Keratinocyte (primary cell): Measurements from ENCODE around the gene ARID3A. TPM values are rescaled to one million over a fixed set of nuclear protein-coding genes. Genes with fewer than 3 reads are reported as not detected.

Experiments
- DNase-seq: peaks from one replicate; pipeline ENCODE4 v3.0.0-alpha.2; 2011; ENCODE audit warnings: low read depth, missing footprints, low spot score
- FAIRE-seq: peaks from 2 replicates; lab custom pipeline; 2011; peaks lifted over from hg19 to GRCh38; lab: Jason Lieb, UNC
- H2AFZ ChIP-seq: 2 replicates; pipeline ENCODE4 v1.6.0; 2012; ENCODE audit warnings: low read length, control low read depth, inconsistent platforms; ENCODE audit not compliant: control insufficient read depth
- H3K27ac ChIP-seq: 2 replicates; pipeline ENCODE4 v1.5.1; 2011; ENCODE audit warnings: low read length; ENCODE audit not compliant: control insufficient read depth, insufficient read depth
- H3K27me3 ChIP-seq: 3 replicates; pipeline ENCODE4 v1.6.0; 2011; ENCODE audit warnings: low read length; ENCODE audit not compliant: control insufficient read depth, insufficient read depth; ENCODE audit errors: extremely low read depth
- H3K36me3 ChIP-seq, 2 experiments: 2 replicates in 1 of 2; 3 replicates in 1 of 2; pipeline ENCODE4 v1.5.1; 2011; ENCODE audit warnings: low read length in 2 of 2, mild to moderate bottlenecking in 1 of 2; ENCODE audit not compliant: control insufficient read depth in 2 of 2, insufficient read depth in 2 of 2; ENCODE audit errors: extremely low read depth in 1 of 2
- H3K4me1 ChIP-seq: 3 replicates; pipeline ENCODE4 v1.5.1; 2011; ENCODE audit warnings: low read length; ENCODE audit not compliant: control insufficient read depth, insufficient read depth; ENCODE audit errors: extremely low read depth
- H3K4me2 ChIP-seq: 3 replicates; pipeline ENCODE4 v1.6.0; 2011; ENCODE audit warnings: low read depth, low read length; ENCODE audit not compliant: control insufficient read depth, insufficient read depth; ENCODE audit errors: extremely low read depth
- H3K4me3 ChIP-seq, 3 experiments: fragments of 200-600 bp in 1 of 3; sonication (generic) in 1 of 3; 2 replicates in 2 of 3; 3 replicates in 1 of 3; pipeline ENCODE4 v1.5.1; 2011 to 2016; ENCODE audit warnings: low read length in 3 of 3, mild to moderate bottlenecking in 3 of 3, control low read depth in 2 of 3, inconsistent platforms in 1 of 3, low read depth in 1 of 3, mixed read lengths in 1 of 3, mixed run types in 1 of 3, moderate library complexity in 1 of 3; ENCODE audit not compliant: control insufficient read depth in 2 of 3, insufficient read depth in 2 of 3; ENCODE audit errors: extremely low read depth in 1 of 3
- H3K79me2 ChIP-seq: 2 replicates; pipeline ENCODE4 v1.6.0; 2012; ENCODE audit warnings: low read length; ENCODE audit not compliant: control insufficient read depth, insufficient read depth
- H3K9ac ChIP-seq: 3 replicates; pipeline ENCODE4 v1.6.0; 2011; ENCODE audit warnings: low read length; ENCODE audit not compliant: control insufficient read depth, insufficient read depth; ENCODE audit errors: extremely low read depth
- H3K9me1 ChIP-seq: 3 replicates; pipeline ENCODE4 v1.6.0; 2011; ENCODE audit warnings: low read length; ENCODE audit not compliant: control insufficient read depth, insufficient read depth; ENCODE audit errors: extremely low read depth
- H3K9me3 ChIP-seq: 2 replicates; pipeline ENCODE4 v1.5.1; 2012; ENCODE audit warnings: low read depth, low read length; ENCODE audit not compliant: control insufficient read depth
- H4K20me1 ChIP-seq: 3 replicates; pipeline ENCODE4 v1.6.0; 2011; ENCODE audit warnings: low read length; ENCODE audit not compliant: control insufficient read depth, insufficient read depth; ENCODE audit errors: extremely low read depth
- CTCF ChIP-seq, 3 experiments: IDR thresholded peaks in 1 of 3; conservative IDR thresholded peaks in 1 of 3; optimal IDR thresholded peaks in 1 of 3; 2 replicates in 2 of 3; 3 replicates in 1 of 3; pipeline versions ENCODE3 to v1.5.1; 2011; ENCODE audit warnings: low read length in 3 of 3, mild to moderate bottlenecking in 3 of 3, moderate library complexity in 2 of 3, control low read depth in 1 of 3, inconsistent platforms in 1 of 3; ENCODE audit not compliant: insufficient read depth in 2 of 3; ENCODE audit errors: extremely low read depth in 1 of 3
- EZH2 ChIP-seq: IDR thresholded peaks from one replicate; pipeline ENCODE4 v1.6.1; 2012; ENCODE audit warnings: inconsistent platforms, mild to moderate bottlenecking, low read length, moderate library complexity
- dilution Hi-C: fragments of 300-500 bp; cut with MboI; formaldehyde crosslinking; loops from one replicate; pipeline ENCODE4 v1.7.0; 2020; ENCODE audit warnings: low sequenced_read_pairs; ENCODE audit not compliant: extremely low pct_ligation_motif_present
- polyA plus RNA-seq, 5 experiments: library from polyadenylated mRNA; depleted of rRNA in 3 of 5; stranded (reverse) in 3 of 5; stranded (forward) in 1 of 5; unstranded in 1 of 5; fragments of >200 nt; gene quantifications; 1 replicate in 1 of 5; 2 replicates in 3 of 5; 3 replicates in 1 of 5; pipeline versions ENCODE4 v1.2.1 to v1.2.3, GENCODE V29; 2011 to 2012; ENCODE audit warnings: missing spikeins in 2 of 5, low read depth in 1 of 5, low replicate concordance in 1 of 5

ARID3A gene
- polyA plus RNA-seq, 1 donor (not counting 4 experiments of a cell fraction or from before 2014, with no cell fraction given), result 2.6 TPM

GRCh38 chr19:1018393-1018792 is 92.6 kb downstream of the ARID3A start:
- Histone ChIP-seq H3K27ac (no peak overlapping the region), H2AFZ (no peak overlapping the region), H3K4me2 (peak overlapping the region; percentile 81), H3K9ac (no peak overlapping the region), H3K9me1 (peaks cover 4% of the 10 kb centered on the region), H3K27me3 (no peaks in the 10 kb centered on the region), H3K4me1 (peaks cover 38% of the 10 kb centered on the region), H3K36me3 (peaks cover 0 to 7% of the 10 kb centered on the region in 2 experiments), H3K79me2 (peaks cover 75% of the 10 kb centered on the region), H3K4me3 (no peak overlapping the region), H3K9me3 (no peaks in the 10 kb centered on the region), H4K20me1 (peaks cover 31% of the 10 kb centered on the region)
- no peak for FAIRE-seq
- TF ChIP-seq CTCF (optimal IDR thresholded peaks at IDR 0.05 in 1 of 3, IDR thresholded peaks at IDR 0.05 in 1 of 3, conservative IDR thresholded peaks at IDR 0.05 in 1 of 3; ENCODE audit: extremely low read depth in 1 of 3, insufficient read depth in 2 of 3, low read length in 3 of 3) (no peak), EZH2 (no peak)
- DNase-seq, result no peak
- dilution Hi-C loops, result no loop called here

GRCh38 chr19:1018932-1019615 is 93.2 kb downstream of the ARID3A start:
- TF ChIP-seq CTCF (optimal IDR thresholded peaks at IDR 0.05 in 1 of 3, IDR thresholded peaks at IDR 0.05 in 1 of 3, conservative IDR thresholded peaks at IDR 0.05 in 1 of 3; ENCODE audit: extremely low read depth in 1 of 3, insufficient read depth in 2 of 3, low read length in 3 of 3), result no peak
- TF ChIP-seq EZH2, result no peak
- FAIRE-seq (no peak), DNase-seq (no peak)
- Histone ChIP-seq H3K27ac (peak overlapping the region; percentile 9), H3K9me1 (peaks cover 4% of the 10 kb centered on the region), H4K20me1 (peaks cover 31% of the 10 kb centered on the region), H2AFZ (no peak overlapping the region), H3K9me3 (no peaks in the 10 kb centered on the region), H3K9ac (peak overlapping the region; percentile 91), H3K4me3 (peak overlapping the region; percentile 68 to 95 (median 71)), H3K4me1 (peaks cover 38% of the 10 kb centered on the region), H3K79me2 (peaks cover 69% of the 10 kb centered on the region), H3K27me3 (no peaks in the 10 kb centered on the region), H3K36me3 (peaks cover 0 to 3% of the 10 kb centered on the region in 2 experiments), H3K4me2 (peak overlapping the region; percentile 68)
- dilution Hi-C loops, result no loop called here
